H1 (cell line): ENCODE results near the gene ASPRV1. TPM values are rescaled to one million over a fixed set of nuclear protein-coding genes. Genes with fewer than 3 reads are reported as not detected.

Experiments used
- CTCF ChIA-PET: fragments of 300-600 bp; sonication (Branson Sonifier 250); formaldehyde crosslinking; loops from one replicate; lab custom pipeline; 2021; ENCODE audit not compliant: partially characterized antibody; lab: Charles Lee
- POLR2A ChIA-PET: fragments of 300-600 bp; sonication (Branson Sonifier 250); formaldehyde crosslinking; loops from one replicate; lab custom pipeline; 2021; ENCODE audit warnings: inconsistent platforms; ENCODE audit not compliant: partially characterized antibody; lab: Charles Lee
- DNase-seq, 2 experiments: peaks; one replicate each; pipeline versions ENCODE4 v3.0.0 to v3.0.0-alpha.2; 2010 to 2022; ENCODE audit warnings: low spot score in 2 of 2, low read depth in 1 of 2, mixed read lengths in 1 of 2
- FAIRE-seq: peaks from 2 replicates; lab custom pipeline; 2011; peaks lifted over from hg19 to GRCh38; lab: Jason Lieb, UNC
- H2AFZ ChIP-seq: 2 replicates; pipeline ENCODE4 v1.8.1; 2012; ENCODE audit warnings: low read length, inconsistent platforms
- H2AK5ac ChIP-seq: 2 replicates; pipeline ENCODE4 v1.6.1; 2013; ENCODE audit warnings: low read depth, low read length
- H2BK120ac ChIP-seq: replicated peaks from 2 replicates; pipeline ENCODE3; 2013; ENCODE audit warnings: low read depth, low read length, inconsistent platforms
- H2BK12ac ChIP-seq: 2 replicates; pipeline ENCODE4 v1.6.1; 2013; ENCODE audit warnings: low read depth, low read length
- H2BK15ac ChIP-seq: 2 replicates; pipeline ENCODE4 v1.6.1; 2013; ENCODE audit warnings: low read length
- H2BK20ac ChIP-seq: 2 replicates; pipeline ENCODE4 v1.6.1; 2013; ENCODE audit warnings: low read length
- H2BK5ac ChIP-seq: 2 replicates; pipeline ENCODE4 v1.6.1; 2013; ENCODE audit warnings: low read depth, low read length
- H3K14ac ChIP-seq: 2 replicates; pipeline ENCODE4 v1.6.1; 2013; ENCODE audit warnings: inconsistent platforms; ENCODE audit not compliant: insufficient read length
- H3K18ac ChIP-seq: 2 replicates; pipeline ENCODE4 v1.6.1; 2013; ENCODE audit warnings: low read length; ENCODE audit errors: extremely low read depth
- H3K23ac ChIP-seq: 2 replicates; pipeline ENCODE4 v1.6.1; 2013; ENCODE audit warnings: inconsistent platforms; ENCODE audit not compliant: insufficient read length
- H3K23me2 ChIP-seq: 2 replicates; pipeline ENCODE4 v1.6.1; 2013; ENCODE audit warnings: low read depth, low read length
- H3K27ac ChIP-seq: 2 replicates; pipeline ENCODE4 v1.6.1; 2011; ENCODE audit warnings: low read depth, low read length, inconsistent platforms
- H3K27me3 ChIP-seq, 4 experiments: replicated peaks in 1 of 4; 1 replicate in 1 of 4; 2 replicates in 3 of 4; pipeline versions ENCODE4 v1.6.1 to v1.8.1; 2011 to 2013; ENCODE audit warnings: low read length in 3 of 4, mild to moderate bottlenecking in 3 of 4, inconsistent platforms in 2 of 4, mixed read lengths in 2 of 4, moderate library complexity in 1 of 4; ENCODE audit not compliant: control insufficient read depth in 3 of 4, insufficient read depth in 3 of 4; ENCODE audit errors: extremely low read depth in 1 of 4
- H3K36me3 ChIP-seq, 4 experiments: 2 replicates each; pipeline versions ENCODE4 v1.6.1 to v1.8.1; 2011 to 2013; ENCODE audit warnings: mild to moderate bottlenecking in 4 of 4, low read length in 3 of 4, moderate library complexity in 2 of 4, control low read depth in 1 of 4, inconsistent platforms in 1 of 4; ENCODE audit not compliant: insufficient read depth in 4 of 4, control insufficient read depth in 2 of 4
- H3K4ac ChIP-seq: replicated peaks from 2 replicates; pipeline ENCODE3; 2013; ENCODE audit warnings: low read length, low read depth, mixed read lengths, inconsistent platforms; ENCODE audit not compliant: insufficient read length
- H3K4me1 ChIP-seq, 4 experiments: replicated peaks in 1 of 4; 1 replicate in 1 of 4; 2 replicates in 3 of 4; pipeline versions ENCODE4 v1.6.1 to v1.8.1; 2011 to 2013; ENCODE audit warnings: low read length in 3 of 4, inconsistent platforms in 2 of 4, mixed read lengths in 1 of 4; ENCODE audit not compliant: insufficient read depth in 4 of 4, control insufficient read depth in 3 of 4
- H3K4me2 ChIP-seq, 2 experiments: 2 replicates each; pipeline versions ENCODE4 v1.6.1 to v1.8.1; 2011 to 2013; ENCODE audit warnings: low read depth in 2 of 2, low read length in 2 of 2, control low read depth in 1 of 2, inconsistent platforms in 1 of 2, mild to moderate bottlenecking in 1 of 2; ENCODE audit not compliant: insufficient read depth in 1 of 2
- H3K4me3 ChIP-seq, 4 experiments: fragments of 200-600, 300-600 bp in 1 of 4; sonication (generic), shearing (Covaris generic), sonication (Bioruptor Twin) in 1 of 4; 2 replicates each; pipeline versions ENCODE4 v1.5.1 to v1.8.1; 2011 to 2016; ENCODE audit warnings: low read length in 4 of 4, low read depth in 3 of 4, control low read depth in 2 of 4, inconsistent platforms in 2 of 4, mild to moderate bottlenecking in 2 of 4, mixed read lengths in 1 of 4, moderate library complexity in 1 of 4; ENCODE audit not compliant: insufficient read depth in 2 of 4; ENCODE audit errors: extremely low read depth in 1 of 4
- H3K56ac ChIP-seq: replicated peaks from 2 replicates; pipeline ENCODE3; 2013; ENCODE audit warnings: low read depth, mild to moderate bottlenecking, mixed read lengths, low read length, inconsistent platforms; ENCODE audit not compliant: insufficient read length
- H3K79me1 ChIP-seq: 2 replicates; pipeline ENCODE4 v1.6.1; 2013; ENCODE audit warnings: low read depth, low read length, control low read depth
- H3K79me2 ChIP-seq, 2 experiments: 2 replicates each; pipeline versions ENCODE4 v1.6.1 to v1.8.1; 2012 to 2013; ENCODE audit warnings: low read length in 2 of 2, mild to moderate bottlenecking in 2 of 2, inconsistent platforms in 1 of 2; ENCODE audit not compliant: insufficient read depth in 2 of 2, control insufficient read depth in 1 of 2
- H3K9ac ChIP-seq, 4 experiments: replicated peaks in 1 of 4; 1 replicate in 1 of 4; 2 replicates in 3 of 4; pipeline versions ENCODE4 v1.6.1 to v1.8.1; 2011 to 2013; ENCODE audit warnings: low read depth in 3 of 4, low read length in 3 of 4, control low read depth in 2 of 4, mild to moderate bottlenecking in 2 of 4, moderate library complexity in 2 of 4, inconsistent platforms in 1 of 4; ENCODE audit errors: extremely low read depth in 1 of 4
- H3K9me3 ChIP-seq, 2 experiments: 2 replicates each; pipeline versions ENCODE4 v1.6.1 to v1.8.1; 2012 to 2013; ENCODE audit warnings: mild to moderate bottlenecking in 2 of 2, moderate library complexity in 2 of 2, control low read depth in 1 of 2, inconsistent platforms in 1 of 2, low read depth in 1 of 2, low read length in 1 of 2, mixed read lengths in 1 of 2; ENCODE audit not compliant: insufficient read depth in 2 of 2
- H4K20me1 ChIP-seq, 2 experiments: replicated peaks in 1 of 2; 2 replicates each; pipeline versions ENCODE3 to v1.8.1; 2011 to 2013; ENCODE audit warnings: inconsistent platforms in 2 of 2, low read length in 2 of 2, mild to moderate bottlenecking in 1 of 2; ENCODE audit not compliant: insufficient read depth in 2 of 2, control insufficient read depth in 1 of 2
- H4K5ac ChIP-seq: 2 replicates; pipeline ENCODE4 v1.6.1; 2013; ENCODE audit warnings: low read length, low read depth, mixed read lengths, inconsistent platforms; ENCODE audit not compliant: insufficient read length
- H4K8ac ChIP-seq: 2 replicates; pipeline ENCODE4 v1.8.0; 2013; ENCODE audit warnings: mild to moderate bottlenecking, moderate library complexity, low read length, inconsistent platforms; ENCODE audit not compliant: insufficient read depth; ENCODE audit errors: extremely low read depth
- H4K91ac ChIP-seq: replicated peaks from 2 replicates; pipeline ENCODE3; 2013; ENCODE audit warnings: low read length, mixed read lengths, inconsistent platforms; ENCODE audit not compliant: insufficient read length
- CHD2 ChIP-seq: IDR thresholded peaks from 2 replicates; pipeline ENCODE4 v1.6.1; 2012; ENCODE audit warnings: low read length, improper control_type of control experiment
- CREB1 ChIP-seq: IDR thresholded peaks from 2 replicates; pipeline ENCODE4 v1.6.1; 2012; ENCODE audit warnings: inconsistent platforms
- EGR1 ChIP-seq: IDR thresholded peaks from 2 replicates; pipeline ENCODE4 v1.6.1; 2011; ENCODE audit warnings: low read depth, low read length, borderline replicate concordance
- EP300 ChIP-seq, 2 experiments: IDR thresholded peaks; 1 replicate in 1 of 2; 2 replicates in 1 of 2; pipeline ENCODE4 v1.6.1; 2011 to 2012; ENCODE audit warnings: low read depth in 2 of 2, low read length in 2 of 2, mild to moderate bottlenecking in 2 of 2, borderline replicate concordance in 1 of 2, inconsistent platforms in 1 of 2, moderate library complexity in 1 of 2
- GTF2F1 ChIP-seq: IDR thresholded peaks from 2 replicates; pipeline ENCODE4 v1.6.1; 2012; ENCODE audit warnings: low read depth, low read length, improper control_type of control experiment, borderline replicate concordance
- JUND ChIP-seq: IDR thresholded peaks from 2 replicates; pipeline ENCODE4 v1.6.1; 2011; ENCODE audit warnings: mild to moderate bottlenecking, improper control_type of control experiment, low read length
- KDM5A ChIP-seq: fragments of 200-600 bp; IDR thresholded peaks from 2 replicates; pipeline ENCODE4 v1.7.1; 2012; ENCODE audit warnings: mild to moderate bottlenecking, low read length, inconsistent platforms, mixed read lengths
- NRF1 ChIP-seq: IDR thresholded peaks from 2 replicates; pipeline ENCODE4 v1.6.1; 2011; ENCODE audit warnings: mild to moderate bottlenecking, low read depth, low read length, improper control_type of control experiment
- POLR2A ChIP-seq, 2 experiments: IDR thresholded peaks; 1 replicate in 1 of 2; 2 replicates in 1 of 2; pipeline ENCODE4 v1.6.1; 2011; ENCODE audit warnings: low read depth in 2 of 2, low read length in 2 of 2, mild to moderate bottlenecking in 2 of 2; ENCODE audit errors: control extremely low read depth in 1 of 2
- POU5F1 ChIP-seq: IDR thresholded peaks from 2 replicates; pipeline ENCODE4 v1.6.1; 2011; ENCODE audit warnings: low read depth, mild to moderate bottlenecking, low read length, moderate library complexity
- RNF2 ChIP-seq: fragments of 200-900, 300-1000 bp; sonication (generic); IDR thresholded peaks from 2 replicates; pipeline ENCODE4 v1.7.1; 2016; ENCODE audit warnings: borderline replicate concordance, low read depth, mild to moderate bottlenecking, antibody characterized with exemption, low read length; ENCODE audit not compliant: poor library complexity, severe bottlenecking; ENCODE audit errors: missing control alignments
- TCF12 ChIP-seq: IDR thresholded peaks from 2 replicates; pipeline ENCODE4 v1.6.1; 2011; ENCODE audit warnings: low read depth, mild to moderate bottlenecking, low read length
- WGBS, 2 experiments: shearing (Covaris generic) in 1 of 2; methylation state at CpG; one replicate each; pipeline versions ENCODE4 v1.1.6 to v1.1.7; 2013 to 2015; ENCODE audit warnings: low lambda C conversion rate in 2 of 2, mixed read lengths in 2 of 2, inconsistent platforms in 1 of 2, low coverage in 1 of 2, missing lambda C conversion rate in 1 of 2; ENCODE audit not compliant: insufficient replicate concordance in 2 of 2, insufficient coverage in 1 of 2, insufficient read length in 1 of 2; ENCODE audit errors: extremely low coverage in 1 of 2, missing lambda C conversion rate in 1 of 2; 5-methylcytosine and 5-hydroxymethylcytosine counted together
- polyA plus RNA-seq, 7 experiments: library from polyadenylated mRNA; depleted of rRNA in 3 of 7; stranded (reverse) in 5 of 7; unstranded in 2 of 7; fragments of >200 nt in 5 of 7; fragments of 200-250 nt in 2 of 7; gene quantifications; 1 replicate in 5 of 7; 2 replicates in 1 of 7; 4 replicates in 1 of 7; pipeline versions ENCODE4 v1.2.1 to v1.2.3, GENCODE V29; 2011 to 2013; ENCODE audit warnings: missing spikeins in 2 of 7, mixed read lengths in 2 of 7
- total RNA-seq: library from RNA; stranded (reverse); fragmentation: NEBNext Ultra II Directional; extraction: Animal tissue kit (Norgen Biotek cat#: 25700); gene quantifications from 2 replicates; pipeline ENCODE4 v1.2.1, GENCODE V29; 2021

The ASPRV1 gene
- total and polyA plus RNA-seq, 2 of the 8 experiments (the other 6 are each of a cell fraction or from before 2014, with no cell fraction given) = 0.59 to 0.95 TPM

GRCh38 chr2:69966496-69966895 is 5.1 kb upstream of the ASPRV1 start:
- H4K20me1 ChIP-seq = no peaks in the 10 kb centered on the region
- no peaks in the 10 kb centered on the region for H3K27me3 ChIP-seq
- no peak overlapping the region for H2BK120ac ChIP-seq
- no peak overlapping the region for H3K23ac ChIP-seq
- no peak overlapping the region for H2AFZ ChIP-seq
- no peak overlapping the region for H2BK20ac ChIP-seq
- H3K4ac ChIP-seq = no peak overlapping the region
- H3K4me1 ChIP-seq = peaks cover 0 to 3% (median 0%) of the 10 kb centered on the region in 4 experiments; a peak in 1 of 7 replicates
- H3K56ac ChIP-seq = no peak overlapping the region
- H3K23me2 ChIP-seq = no peaks in the 10 kb centered on the region
- H3K4me2 ChIP-seq = no peak overlapping the region
- no peak overlapping the region for H4K91ac ChIP-seq
- no peaks in the 10 kb centered on the region for H3K79me2 ChIP-seq
- no peaks in the 10 kb centered on the region for H3K79me1 ChIP-seq
- no peaks in the 10 kb centered on the region for H3K9me3 ChIP-seq
- no peak overlapping the region for H3K4me3 ChIP-seq
- DNase-seq (no peak), FAIRE-seq (no peak)
- no peak overlapping the region for H2BK15ac ChIP-seq
- H2AK5ac ChIP-seq = no peak overlapping the region
- no peak overlapping the region for H2BK12ac ChIP-seq
- 96% methylated on average over 2 of the region's 2 CpGs; no CpG with 5 or more reads in 1 of the 2 experiments for WGBS, 2 experiments
- no peak overlapping the region for H2BK5ac ChIP-seq
- no peak overlapping the region for H3K27ac ChIP-seq
- ChIA-PET POLR2A (interaction anchor here (0.6 to 2.6 kb wide), 2 partner anchors 8 to 11 kb away, joined by 3 to 7 read pairs; no protein-coding TSS in a partner anchor), CTCF (interaction anchor here (1.6 kb wide), 1 partner anchor 29 kb away, joined by 3 read pairs; no protein-coding TSS in a partner anchor)
- no peak overlapping the region for H3K18ac ChIP-seq
- no peak overlapping the region for H3K14ac ChIP-seq
- H3K36me3 ChIP-seq = no peaks in the 10 kb centered on the region
- no peak overlapping the region for H4K8ac ChIP-seq
- H3K9ac ChIP-seq = no peak overlapping the region
- H4K5ac ChIP-seq = no peak overlapping the region
- no peak for TF ChIP-seq CHD2
- TF ChIP-seq TCF12 = no peak
- no peak for TF ChIP-seq EGR1
- TF ChIP-seq NRF1 = no peak
- no peak for TF ChIP-seq GTF2F1
- TF ChIP-seq POLR2A (IDR thresholded peaks at IDR 0.05; ENCODE audit: control extremely low read depth in 1 of 2, low read depth in 2 of 2, low read length in 2 of 2) = no peak
- no peak for TF ChIP-seq KDM5A
- TF ChIP-seq POU5F1 = no peak
- no peak for TF ChIP-seq EP300 (IDR thresholded peaks at IDR 0.05; ENCODE audit: borderline replicate concordance in 1 of 2, low read depth in 2 of 2, low read length in 2 of 2)
- TF ChIP-seq RNF2 = no peak
- no peak for TF ChIP-seq CREB1
- TF ChIP-seq JUND = no peak
